ENCODE measurements around the gene TRMT6.

The TRMT6 gene

DNA sequence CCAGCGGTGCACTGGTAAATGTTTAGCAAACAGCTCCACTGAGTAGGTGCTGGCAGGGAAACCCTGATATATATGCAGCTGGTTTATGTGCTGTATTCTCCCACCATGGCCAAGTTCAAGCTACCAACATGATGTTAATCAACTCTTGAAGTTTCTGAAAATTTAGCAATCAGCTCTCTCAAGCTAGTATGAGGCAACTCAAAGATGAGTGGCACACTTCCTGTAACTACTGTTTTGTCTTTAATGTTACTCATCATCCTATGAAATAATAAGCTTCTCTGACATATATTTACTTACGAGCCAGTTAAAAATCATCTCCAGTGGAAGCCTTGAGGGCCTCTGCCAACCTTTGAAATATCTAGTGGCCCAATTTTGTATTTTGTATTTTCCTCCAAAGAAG lies 54.7 kb downstream of the TRMT6 start:
- no peak for DNase-seq (ENCODE audit: low read depth)

DNA sequence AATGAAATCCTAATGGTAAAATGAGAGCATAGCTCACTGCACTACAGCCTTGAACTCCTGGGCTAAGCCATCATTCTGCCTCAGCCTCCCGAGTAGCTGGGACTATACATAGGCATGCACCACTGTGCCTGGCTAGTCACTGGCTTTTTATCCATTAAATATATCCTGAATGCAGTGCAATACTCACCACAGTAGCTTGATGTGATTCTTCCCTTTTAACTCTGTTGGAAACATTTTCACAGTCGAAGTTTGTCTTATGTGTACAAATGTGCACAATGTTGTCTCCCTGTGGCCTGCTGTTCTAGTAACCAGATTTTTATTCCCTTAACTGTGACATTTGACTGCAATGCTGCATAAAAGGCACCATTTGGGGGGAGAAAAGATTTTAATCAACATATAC lies 56.7 kb downstream of the TRMT6 start:
- DNase-seq (ENCODE audit: low read depth) = no peak

- no peak for DNase-seq (ENCODE audit: low read depth)
These were observed 57.3 kb downstream of the TRMT6 start for GRCh38 chr20:5893052-5893451.

DNA sequence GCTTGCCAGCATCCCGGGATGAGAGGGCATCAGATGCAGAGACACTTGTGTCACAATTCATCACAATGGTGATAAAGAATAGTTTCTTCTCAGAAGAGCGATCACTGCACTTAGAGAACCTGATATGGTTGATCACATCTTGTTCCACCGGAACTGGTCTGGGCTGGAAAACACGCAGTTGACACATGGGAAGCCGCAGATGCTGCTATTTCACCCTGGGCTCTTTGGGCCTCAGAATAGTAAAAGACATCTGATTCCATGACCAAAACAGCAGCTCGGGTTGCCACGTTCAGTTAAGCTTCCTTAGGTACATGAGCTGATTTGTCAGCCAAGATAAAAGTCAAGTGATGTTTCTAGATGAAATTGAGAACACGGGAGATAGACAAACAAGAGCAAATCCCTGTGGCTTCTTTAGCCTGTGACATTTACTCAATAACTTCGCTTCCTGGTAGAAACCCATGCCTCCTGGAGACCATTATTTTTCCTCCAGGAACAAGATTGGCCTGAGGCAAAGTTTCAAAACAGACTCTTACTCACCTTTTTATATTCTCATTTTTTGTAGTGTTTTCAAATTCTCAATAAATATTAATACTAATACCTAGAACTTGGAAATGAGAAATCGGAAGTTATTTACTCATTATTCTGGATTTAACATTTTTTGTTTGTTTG lies 59.4 kb downstream of the TRMT6 start:
- DNase-seq (ENCODE audit: low read depth) = no peak

GRCh38 chr20:5888041-5888440 lies 62.3 kb downstream of the TRMT6 start:
- no peak for DNase-seq (ENCODE audit: low read depth)

GRCh38 chr20:5887386-5887785 lies 62.9 kb downstream of the TRMT6 start:
- no peak for DNase-seq (ENCODE audit: low read depth)
